Progenitor cell of endocrine pancreas (in vitro differentiated cells): ENCODE results near the gene TNS2. TPM values are rescaled to one million over a fixed set of nuclear protein-coding genes. Genes with fewer than 3 reads are reported as not detected.

Source experiments
- DNase-seq: peaks from one replicate; pipeline ENCODE4 v3.0.0; 2021; ENCODE audit warnings: low spot score; ENCODE audit not compliant: unreplicated experiment
- H3K27ac Mint-ChIP-seq: 2 replicates; pipeline ENCODE4 v1.8.0; 2021; ENCODE audit warnings: mild to moderate bottlenecking, moderate library complexity, mixed read lengths
- H3K27me3 Mint-ChIP-seq: 2 replicates; pipeline ENCODE4 v1.8.0; 2021; ENCODE audit warnings: mixed read lengths
- H3K36me3 Mint-ChIP-seq: 2 replicates; pipeline ENCODE4 v1.8.0; 2022; ENCODE audit warnings: mixed read lengths; ENCODE audit not compliant: insufficient read depth
- H3K4me1 Mint-ChIP-seq: 2 replicates; pipeline ENCODE4 v1.8.0; 2021; ENCODE audit warnings: low read depth, mixed read lengths
- H3K4me3 Mint-ChIP-seq: 2 replicates; pipeline ENCODE4 v1.8.0; 2021; ENCODE audit warnings: low read depth, mild to moderate bottlenecking, moderate library complexity, mixed read lengths
- H3K9me3 Mint-ChIP-seq: 2 replicates; pipeline ENCODE4 v1.8.0; 2021; ENCODE audit warnings: low read depth, mixed read lengths
- CTCF ChIP-seq: fragments of 200-600 bp; sonication (generic); IDR thresholded peaks from one replicate; pipeline ENCODE4 v1.5.0; 2021; ENCODE audit warnings: antibody characterized with exemption, mild to moderate bottlenecking; ENCODE audit not compliant: unreplicated experiment
- total RNA-seq: library from RNA; stranded (reverse); gene quantifications from 2 replicates; pipeline ENCODE4 v1.2.1, GENCODE V29; 2021

The TNS2 gene
- total RNA-seq, 1 donor from 2014 or later: 7.3 TPM

- H3K27me3 Mint-ChIP-seq: peaks cover 6% of the 10 kb centered on the region
- peaks cover 10% of the 10 kb centered on the region for H3K36me3 Mint-ChIP-seq
- no peak overlapping the region for H3K4me3 Mint-ChIP-seq
- peaks cover 5% of the 10 kb centered on the region for H3K4me1 Mint-ChIP-seq
- peak overlapping the region; percentile 82 for H3K27ac Mint-ChIP-seq
- peak; percentile 34 for TF ChIP-seq CTCF
- DNase-seq: no peak
- H3K9me3 Mint-ChIP-seq: no peaks in the 10 kb centered on the region
These were observed 11.6 kb downstream of the TNS2 start for GRCh38 chr12:53061404-53062010.

GRCh38 chr12:53062011-53062961 lies 12.4 kb downstream of the TNS2 start:
- no peak for DNase-seq
- Mint-ChIP-seq H3K27ac (no peak overlapping the region), H3K9me3 (no peaks in the 10 kb centered on the region), H3K27me3 (peaks cover 6% of the 10 kb centered on the region), H3K36me3 (peaks cover 10% of the 10 kb centered on the region), H3K4me3 (no peak overlapping the region), H3K4me1 (peaks cover 5% of the 10 kb centered on the region)
- TF ChIP-seq CTCF: no peak

- H3K27ac Mint-ChIP-seq: no peak overlapping the region
- H3K4me3 Mint-ChIP-seq: no peak overlapping the region
- H3K36me3 Mint-ChIP-seq: peaks cover 10% of the 10 kb centered on the region
- peaks cover 5% of the 10 kb centered on the region for H3K4me1 Mint-ChIP-seq
- TF ChIP-seq CTCF: no peak
- no peak for DNase-seq
- no peaks in the 10 kb centered on the region for H3K27me3 Mint-ChIP-seq
- H3K9me3 Mint-ChIP-seq: no peaks in the 10 kb centered on the region
These were observed 13.3 kb downstream of the TNS2 start for GRCh38 chr12:53062977-53063707.

GRCh38 chr12:53063708-53064612 lies 14.1 kb downstream of the TNS2 start:
- Mint-ChIP-seq H3K27me3 (no peaks in the 10 kb centered on the region), H3K36me3 (peaks cover 10% of the 10 kb centered on the region)
- no peak for TF ChIP-seq CTCF

More at GRCh38 chr12:53063708-53064612, 14.1 kb downstream of the TNS2 start:
- Mint-ChIP-seq H3K27ac (no peak overlapping the region), H3K9me3 (no peaks in the 10 kb centered on the region), H3K4me1 (peaks cover 5% of the 10 kb centered on the region), H3K4me3 (no peak overlapping the region)
- DNase-seq: no peak
